CD4-positive, alpha-beta T cell treated with Interleukin-4 for 1 hour (primary cell): ENCODE results near the gene MARCHF3.
"Not testable (repeated sequence)": the region's sequence is repeated elsewhere in the genome, so short reads cannot be mapped to it uniquely, and the experiment has no call there.

Source experiments
- DNase-seq, 2 donors: peaks; one replicate each; pipeline ENCODE4 v3.0.0-alpha.2; 2020 to 2022

The MARCHF3 gene

DNA sequence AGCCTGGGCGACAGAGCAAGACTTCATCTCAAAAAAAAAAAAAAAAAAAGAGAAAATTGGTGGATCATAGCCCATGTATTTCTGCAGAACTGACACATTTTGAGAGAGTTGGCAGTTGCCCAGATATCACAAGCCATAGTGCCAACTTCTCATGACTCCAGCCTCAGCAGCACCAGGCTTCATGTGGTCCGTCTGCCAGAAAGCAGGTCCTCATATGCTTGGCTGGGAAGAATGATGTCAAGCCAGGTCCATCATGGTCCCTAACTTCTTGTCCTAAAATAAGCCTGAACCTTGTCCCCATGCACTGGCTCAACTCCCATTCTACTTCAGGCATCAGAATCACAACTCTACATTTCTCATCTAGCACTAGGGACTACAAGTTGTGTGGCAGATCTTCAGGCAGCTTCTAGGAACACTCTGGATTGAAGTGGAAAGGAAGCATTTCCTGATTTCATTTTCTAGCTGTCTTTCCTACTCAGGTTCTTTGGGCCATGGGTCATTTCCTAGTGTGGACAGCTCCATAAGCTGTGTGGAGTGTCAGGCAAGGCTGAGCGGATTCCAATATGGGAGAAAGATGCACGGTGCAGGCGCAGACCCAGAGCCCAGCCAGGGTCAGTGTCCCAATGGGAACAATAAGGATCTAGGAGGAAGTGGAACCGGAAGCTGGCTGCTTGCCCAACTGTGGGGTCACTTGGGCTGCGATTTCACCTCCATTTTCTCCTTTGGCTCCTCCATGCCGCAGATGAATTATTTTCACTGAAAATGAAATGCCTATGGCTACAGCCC lies 163.3 kb downstream of the MARCHF3 start:
- no peak for DNase-seq

DNA sequence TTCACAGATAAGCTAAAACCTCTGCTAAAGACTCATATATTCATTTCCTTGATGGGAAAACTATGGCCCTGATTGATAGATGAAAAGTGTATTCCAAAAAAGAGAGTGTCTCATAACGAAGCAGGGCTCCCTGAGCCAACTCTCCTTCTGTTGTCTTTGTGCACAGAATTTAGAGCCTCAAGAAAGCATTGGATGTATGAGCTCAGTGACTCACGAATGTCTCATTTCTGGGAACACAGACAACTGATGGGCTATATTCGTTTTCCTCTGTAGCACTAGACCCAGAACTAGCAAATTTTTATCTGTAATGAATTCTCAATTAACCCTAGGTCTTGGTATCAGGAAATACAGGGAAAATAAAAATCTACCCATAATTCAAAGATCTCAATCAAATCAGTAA lies 165.1 kb downstream of the MARCHF3 start:
- no peak for DNase-seq

DNA sequence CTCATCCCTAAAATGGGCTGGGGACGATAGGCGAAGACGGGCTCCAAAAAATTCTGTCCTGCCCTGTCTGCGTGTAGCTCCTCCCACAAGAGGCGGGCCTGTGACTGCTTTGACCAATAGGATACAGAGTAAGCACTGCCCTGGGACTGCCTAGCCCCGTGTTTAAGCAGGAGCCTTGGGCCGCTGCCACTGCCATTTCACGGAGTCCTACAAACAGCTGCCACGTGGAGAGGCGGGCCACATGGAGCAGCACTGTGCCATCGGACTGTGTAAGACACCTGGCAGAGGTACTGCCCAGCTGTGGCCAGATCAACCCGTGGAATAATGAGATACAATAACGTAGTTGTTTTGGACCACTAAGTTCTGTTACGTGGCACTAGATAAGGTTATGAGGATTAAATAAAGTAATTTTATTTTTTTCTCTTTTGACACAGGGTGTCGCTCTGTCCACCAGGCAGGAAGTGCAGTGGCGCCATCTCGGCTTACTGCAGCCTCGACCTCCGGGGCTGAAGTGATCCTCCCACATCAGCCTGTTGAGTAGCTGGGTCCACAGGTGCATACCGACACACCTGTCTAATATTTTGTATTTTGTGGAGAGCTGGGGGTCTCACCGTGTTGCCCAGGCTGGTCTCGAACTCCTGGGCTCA lies 166.2 kb downstream of the MARCHF3 start:
- DNase-seq, result no peak

DNA sequence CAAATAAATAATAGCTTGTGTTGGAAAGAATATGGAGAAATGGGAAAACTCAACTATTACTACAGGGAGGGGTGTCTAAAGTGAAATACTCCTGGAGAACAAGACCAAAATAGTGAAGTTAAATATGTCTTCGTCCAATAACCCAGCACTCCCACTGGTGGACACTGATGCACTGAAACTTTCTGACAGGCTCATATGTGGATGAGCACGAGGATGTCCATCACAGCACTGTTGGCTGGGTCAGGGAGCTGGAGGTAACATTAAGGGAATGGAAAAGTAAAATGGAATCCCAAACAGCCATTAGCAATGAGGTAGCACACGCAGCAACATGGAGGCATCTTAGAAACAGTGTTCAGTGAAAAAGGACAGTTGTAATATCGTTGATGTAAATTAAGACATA lies 167.0 kb downstream of the MARCHF3 start:
- no peak for DNase-seq

DNA sequence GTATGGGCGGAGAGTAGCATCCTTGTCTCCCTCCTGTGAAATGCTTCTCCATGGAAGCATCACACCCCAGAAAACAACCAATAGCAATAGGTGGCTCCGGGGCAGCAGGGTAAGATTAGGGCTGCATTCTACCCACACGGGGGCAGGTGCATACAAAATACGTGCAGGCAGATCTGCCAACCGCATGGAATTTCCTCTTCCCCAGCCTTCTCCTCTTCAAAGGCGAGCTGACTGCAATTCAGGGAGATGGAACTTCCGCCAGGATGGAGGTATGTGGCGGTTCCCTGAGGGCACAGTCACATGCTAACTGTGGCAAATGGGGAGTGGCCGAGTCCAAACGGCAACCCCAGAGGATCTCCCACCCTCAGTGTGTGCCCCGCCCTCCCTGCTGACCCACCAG lies 171.9 kb downstream of the MARCHF3 start:
- no peak for DNase-seq

DNA sequence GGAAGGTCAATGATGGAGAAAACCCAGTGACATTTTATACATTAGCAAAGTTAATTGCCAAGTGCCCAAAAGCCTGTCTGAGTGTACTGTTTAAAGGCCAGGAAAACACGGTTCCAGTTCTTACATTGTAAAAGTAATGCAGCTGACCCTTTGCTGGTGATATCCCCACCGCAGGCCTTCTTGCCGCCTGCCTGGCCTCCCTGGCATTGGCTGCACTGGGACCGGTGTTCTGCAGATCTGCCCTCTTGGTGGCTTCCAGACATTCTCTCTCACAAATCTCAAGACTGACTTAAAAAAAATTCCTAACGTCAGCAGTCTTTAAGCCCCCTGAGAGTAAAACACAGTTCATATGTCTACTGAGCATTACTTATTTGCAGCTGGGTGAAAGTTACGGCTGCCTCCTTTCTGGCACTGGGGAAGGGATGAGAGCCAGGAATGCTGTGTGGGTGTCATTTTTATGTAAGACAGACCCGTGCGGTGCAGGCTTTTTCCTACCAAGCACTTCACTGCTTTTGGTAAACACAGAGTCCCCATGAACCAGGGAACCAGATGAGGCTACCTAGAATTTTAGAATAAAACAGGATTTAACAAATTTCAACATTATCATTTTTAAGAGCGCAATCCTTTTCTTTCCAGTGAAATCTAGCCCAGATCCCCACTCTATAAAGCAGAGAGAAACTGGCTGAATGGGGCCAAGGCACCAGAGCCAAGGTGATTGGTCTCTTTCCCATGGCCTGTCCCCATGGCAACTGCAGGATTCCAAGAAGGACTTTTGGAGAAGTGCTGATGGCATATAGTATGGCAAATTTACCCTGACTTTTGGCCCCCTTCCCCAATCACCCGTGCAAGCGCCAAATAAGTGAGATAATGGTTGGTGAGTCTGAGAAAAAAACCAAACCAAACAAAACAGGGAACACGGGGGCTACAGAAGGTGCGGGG lies 172.6 kb downstream of the MARCHF3 start:
- no peak for DNase-seq

DNA sequence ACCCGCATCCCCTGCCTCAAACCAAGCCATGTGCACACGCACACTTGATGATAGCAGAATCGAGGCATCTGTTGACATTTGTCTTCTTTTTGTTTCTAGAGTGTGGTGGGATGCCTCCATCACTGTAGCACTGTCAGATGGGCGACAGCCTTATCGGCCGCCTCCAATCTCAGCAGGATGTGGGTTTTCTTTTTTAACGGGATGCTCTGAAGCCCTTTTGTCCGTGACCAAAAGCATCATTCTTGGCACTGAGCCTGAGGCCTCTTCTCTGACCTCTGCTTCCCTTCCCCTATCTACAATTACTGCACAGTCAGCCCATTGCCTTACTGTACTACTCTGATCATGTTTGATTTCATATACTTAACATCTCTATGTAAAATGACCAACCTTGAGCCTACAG lies 175.1 kb downstream of the MARCHF3 start:
- DNase-seq, result no peak

DNA sequence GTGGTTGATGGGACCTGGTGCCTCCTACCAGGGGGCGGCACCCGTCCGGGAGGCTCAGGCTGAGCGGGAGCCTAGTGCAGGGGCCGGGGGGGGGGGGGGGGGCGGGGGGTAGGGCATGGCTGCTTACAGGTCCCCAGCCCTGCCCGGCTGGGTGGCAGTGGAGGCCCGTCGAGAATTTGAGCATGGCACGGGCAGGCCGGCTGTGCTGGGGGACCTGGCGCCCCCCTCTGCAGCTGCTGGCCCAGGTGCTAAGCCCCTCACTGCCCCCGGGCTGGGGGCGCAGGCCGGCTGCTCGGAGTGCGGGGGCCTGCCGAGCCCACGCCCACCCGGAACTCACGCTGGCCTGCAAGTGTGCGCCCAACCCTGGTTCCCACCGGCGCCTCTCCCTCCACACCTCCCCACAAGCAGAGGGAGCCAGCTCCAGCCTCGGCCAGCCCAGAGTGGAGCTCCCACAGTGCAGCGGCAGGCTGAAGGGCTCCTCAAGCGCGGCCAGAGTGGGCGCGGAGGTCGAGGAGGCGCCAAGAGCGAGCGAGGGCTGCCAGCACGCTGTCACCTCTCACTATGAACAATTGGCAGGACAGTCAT lies 175.7 kb downstream of the MARCHF3 start:
- DNase-seq, result no peak

DNA sequence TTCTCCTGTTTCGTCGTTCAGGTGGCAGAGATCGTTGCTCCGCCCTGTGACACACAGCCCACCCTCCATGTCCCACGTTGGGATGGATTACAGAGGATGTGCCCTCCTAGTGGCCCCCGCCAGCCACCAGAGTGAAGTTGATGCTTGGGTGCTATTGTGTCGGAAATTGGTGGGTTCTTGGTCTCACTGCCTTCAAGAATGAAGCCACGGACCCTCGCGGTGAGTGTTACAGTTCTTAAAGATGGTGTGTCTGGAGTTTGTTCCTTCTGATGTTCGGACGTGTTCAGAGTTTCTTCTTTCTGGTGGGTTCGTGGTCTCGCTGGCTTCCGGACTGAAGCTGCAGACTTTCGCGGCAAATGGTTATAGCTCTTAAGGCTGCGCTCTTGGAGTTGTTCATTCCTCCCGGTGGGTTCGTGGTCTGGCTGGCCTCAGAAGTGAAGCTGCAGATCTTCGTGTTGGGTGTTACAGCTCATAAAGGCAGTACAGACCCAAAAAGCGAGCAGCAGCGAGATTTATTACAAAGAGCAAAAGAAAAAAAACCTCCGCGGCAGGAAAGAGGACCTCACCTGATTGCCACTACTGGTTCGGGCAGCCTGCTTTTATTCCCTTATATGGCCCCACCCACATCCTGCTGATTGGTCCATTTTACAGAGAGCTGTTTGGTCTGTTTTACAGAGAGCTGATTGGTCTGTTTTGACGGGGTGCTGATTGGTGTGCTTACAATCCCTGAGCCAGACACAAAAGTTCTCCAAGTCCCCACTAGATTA lies 176.6 kb downstream of the MARCHF3 start:
- DNase-seq, result peak; percentile 57 to 75

DNA sequence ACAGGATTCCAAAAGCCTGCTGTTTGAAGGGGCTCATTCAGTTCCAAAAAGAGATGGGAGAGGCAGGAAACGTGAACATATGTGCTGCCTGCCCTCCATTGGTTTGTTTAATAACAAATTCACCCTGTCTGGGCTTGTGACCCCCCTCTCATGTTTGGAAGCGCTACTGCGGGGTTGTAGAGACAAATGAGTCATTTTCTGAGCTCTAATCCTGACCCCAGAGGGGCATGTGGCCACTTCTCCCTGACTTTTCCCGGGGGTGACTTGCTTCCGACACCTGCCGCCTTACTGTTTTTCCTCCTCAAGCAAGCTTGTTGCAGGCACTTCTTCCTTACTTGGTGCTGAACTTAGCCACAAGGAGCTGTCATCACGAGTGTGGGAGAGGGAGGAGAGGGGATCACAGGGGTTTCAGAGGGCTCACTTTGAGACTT lies 177.5 kb downstream of the MARCHF3 start:
- DNase-seq, result no peak

DNA sequence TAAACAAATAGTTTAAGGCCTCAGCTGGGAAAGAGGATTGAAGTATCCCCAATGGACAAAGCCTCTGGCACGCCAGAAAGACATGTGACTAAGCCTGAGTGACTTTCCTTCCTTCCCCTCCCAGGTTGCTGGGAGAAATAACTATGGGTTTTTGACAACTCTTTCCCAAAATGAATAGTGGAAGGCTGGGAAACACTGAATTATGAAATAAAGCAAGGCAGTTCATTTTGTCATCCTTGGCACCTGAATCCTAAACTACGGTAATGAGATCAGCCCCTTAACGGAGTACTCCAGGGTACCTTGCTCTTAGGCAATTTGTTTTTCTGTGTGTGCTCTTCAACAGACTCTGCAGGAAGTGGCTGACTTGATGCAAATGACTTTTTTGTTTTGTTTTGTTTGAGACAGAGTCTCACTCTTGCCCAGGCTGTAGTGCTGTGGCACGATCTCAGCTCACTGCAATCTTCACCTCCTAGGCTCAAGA lies 178.2 kb downstream of the MARCHF3 start:
- peak; percentile 27 to 51 for DNase-seq

DNA sequence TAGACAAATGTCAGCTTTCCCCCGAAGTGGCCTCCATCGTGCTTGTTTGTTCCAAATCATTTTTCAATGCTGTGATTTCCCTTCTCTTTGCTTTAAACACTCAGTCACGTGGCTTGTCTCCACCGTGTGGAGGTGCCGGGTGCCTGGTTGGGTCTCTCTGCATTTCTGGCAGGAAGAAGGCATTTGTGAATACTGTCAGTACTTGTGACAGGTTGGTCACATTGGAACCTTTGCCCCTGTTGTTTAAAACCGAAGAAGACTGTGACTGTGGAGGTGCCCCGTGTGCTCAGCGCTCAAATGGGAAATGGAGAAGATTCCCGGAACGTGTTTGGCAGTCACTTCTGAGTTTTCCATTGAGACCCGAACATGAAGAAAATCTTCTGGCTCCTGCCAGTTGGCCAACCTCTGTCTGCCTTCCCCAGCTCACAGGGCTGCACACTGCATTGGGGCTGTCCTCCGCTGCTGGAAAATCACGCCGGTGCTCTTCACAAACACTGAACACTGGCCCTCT lies 178.8 kb downstream of the MARCHF3 start:
- peak in 1 of 2 donors; percentile 35 for DNase-seq

DNA sequence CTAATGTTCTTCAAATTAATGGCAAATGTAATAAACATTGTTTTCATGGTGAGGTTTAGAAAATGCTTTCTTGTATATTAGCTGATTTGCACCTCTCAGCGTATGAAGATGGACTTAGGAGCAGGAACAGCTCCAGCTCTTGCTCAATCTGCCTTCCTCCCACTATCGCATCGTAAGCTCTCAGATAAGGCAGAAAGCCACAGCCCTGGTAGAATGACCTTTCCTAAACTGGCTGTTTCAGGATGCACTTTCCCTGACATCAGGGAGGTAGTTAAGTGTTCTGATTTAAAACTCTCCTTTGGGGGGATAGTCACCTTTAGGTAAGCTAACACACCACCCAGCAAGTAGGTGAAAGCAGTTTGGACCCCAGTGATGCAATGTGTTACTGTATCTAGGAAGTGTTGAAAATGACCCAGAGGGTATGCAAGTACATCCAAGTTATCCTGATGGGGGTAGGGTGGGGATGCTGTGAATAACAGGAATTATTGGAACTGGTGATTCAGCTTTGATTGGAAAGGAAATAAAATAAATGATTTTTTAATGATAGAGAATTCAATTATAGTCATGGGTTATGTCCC lies 181.2 kb downstream of the MARCHF3 start:
- no peak for DNase-seq

DNA sequence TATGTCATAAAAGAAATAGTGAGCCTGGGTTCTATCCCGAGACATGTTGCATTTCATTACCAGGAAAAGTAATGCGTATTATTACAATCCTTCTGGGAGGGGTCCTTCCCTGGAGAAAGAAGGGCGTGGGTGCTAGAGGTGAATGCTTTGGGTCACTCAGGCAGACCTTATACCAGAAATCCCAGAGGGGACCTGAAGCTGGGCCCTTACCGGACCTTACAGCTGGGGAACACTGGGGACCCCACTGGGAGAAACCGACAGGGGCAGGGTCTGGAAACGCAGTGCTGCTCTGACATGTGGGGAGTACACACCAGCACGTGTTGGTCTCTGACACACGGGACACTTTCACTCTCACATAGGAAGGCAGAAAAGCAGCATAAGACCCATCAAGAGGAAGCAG lies 182.1 kb downstream of the MARCHF3 start:
- no peak for DNase-seq

DNA sequence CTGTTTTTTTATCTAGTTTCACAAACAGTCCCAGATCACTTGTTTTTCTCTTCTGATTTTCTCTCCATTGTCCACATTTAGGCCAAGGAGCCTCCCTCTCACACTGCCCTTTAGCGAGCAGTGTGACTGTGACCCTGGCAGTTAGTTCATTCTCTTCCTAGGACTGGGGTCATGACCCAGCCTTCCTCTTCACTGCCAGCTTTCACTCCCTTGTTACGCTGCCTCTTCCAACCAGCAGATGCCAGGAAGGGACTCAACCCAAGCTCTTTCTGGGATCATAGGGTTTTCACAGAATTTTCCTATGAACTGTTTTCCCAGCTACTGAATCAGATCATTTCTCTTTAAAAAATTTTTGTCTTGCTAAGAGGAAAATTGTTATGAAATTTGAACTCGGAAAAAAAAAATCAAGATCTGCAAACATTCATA lies 182.5 kb downstream of the MARCHF3 start:
- no peak for DNase-seq

DNA sequence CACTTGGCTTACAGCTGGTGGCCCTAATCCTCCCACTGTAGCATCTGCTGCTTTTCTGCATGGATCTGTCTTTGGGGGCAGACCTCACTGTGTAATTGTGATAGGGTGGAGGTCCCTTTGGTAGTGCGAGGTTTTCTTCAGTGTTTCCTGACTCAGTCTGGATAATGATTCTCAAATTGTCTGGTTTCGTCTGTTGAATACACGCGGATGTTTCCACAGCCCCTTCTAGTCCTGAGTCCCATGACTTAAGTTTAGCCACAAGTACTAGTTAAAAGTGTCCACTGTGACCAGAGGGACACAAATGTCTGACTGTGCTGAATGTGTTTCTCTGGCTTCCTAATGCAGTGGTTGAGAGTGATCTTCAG lies 182.9 kb downstream of the MARCHF3 start:
- no peak for DNase-seq

DNA sequence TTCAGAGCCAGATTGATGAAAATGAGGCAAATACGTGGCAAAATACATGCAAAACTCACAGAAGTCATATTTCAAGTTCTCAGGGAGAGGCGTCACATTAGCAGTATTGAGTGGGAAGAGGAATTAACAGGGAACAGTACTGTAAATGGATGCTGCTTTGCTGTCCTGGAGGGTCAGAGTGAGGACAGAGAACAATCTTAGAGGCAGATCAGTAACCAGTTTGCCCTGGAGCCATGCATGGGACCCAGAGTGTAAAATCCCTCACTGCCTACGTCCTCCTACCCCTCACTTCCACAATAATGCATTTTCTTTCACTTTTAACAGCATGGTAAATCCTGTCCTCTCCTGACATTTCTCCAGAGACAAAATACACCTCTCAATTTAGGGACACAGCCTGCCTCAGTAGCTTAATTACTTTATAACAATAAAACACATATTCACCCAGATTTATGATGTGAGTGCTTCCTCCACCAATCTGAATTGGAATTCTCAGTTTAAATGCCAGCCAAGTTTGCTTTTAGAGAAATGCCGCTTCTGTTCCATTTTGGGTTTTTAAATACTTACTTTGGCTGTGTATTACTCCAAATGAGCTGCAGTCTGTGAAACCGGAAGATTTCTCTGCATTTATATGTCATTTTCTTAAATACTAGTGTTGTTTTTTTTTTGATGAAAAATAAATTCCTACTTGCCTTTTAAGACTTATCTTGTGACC lies 183.5 kb downstream of the MARCHF3 start:
- no peak for DNase-seq

DNA sequence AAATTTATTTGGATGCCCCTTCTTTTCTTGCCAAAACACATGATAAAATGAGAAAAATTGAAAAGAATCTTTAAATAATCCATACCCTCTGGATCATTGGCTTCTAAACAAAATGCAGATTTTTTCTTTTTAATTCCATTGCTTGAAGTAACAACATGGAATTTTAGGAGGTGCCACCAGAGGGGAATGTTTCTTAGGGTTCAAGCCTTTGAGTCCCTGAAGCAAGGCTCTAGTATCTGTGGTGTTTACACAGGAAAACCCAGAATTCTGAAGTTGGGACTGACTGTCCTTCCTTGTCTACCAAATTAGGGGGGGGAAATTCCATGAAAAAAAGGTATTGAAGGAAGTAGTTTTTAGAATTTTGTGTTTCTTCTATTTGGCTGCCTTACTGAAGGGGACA lies 184.0 kb downstream of the MARCHF3 start:
- DNase-seq, result no peak

DNA sequence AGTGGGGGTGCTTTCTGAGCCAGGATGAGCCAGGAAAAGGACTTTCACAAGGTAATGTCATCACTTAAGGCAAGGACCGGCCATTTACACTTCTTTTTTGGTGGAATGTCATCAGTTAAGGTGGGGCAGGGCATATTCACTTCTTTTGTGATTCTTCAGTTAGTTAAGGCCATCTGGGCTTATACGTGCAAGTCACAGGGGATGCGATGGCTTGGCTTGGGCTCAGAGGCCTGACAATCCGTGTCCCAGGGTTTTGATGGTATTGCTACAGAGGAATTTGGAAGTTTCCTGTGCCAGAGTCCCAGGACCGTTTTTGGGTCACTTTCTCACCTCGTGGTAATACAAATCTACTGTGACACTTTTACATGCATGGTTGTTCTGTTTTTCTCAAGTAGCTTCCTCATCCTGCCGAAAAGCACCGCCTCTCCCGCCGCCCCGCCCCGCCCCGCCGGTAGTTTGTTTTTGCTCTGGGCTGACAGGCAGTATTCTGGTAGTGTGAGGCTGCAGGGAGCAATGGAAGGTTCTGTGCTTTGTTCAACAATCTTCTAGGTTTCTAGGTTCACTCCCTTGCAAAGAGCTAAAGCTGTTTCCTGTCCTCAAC lies 184.8 kb downstream of the MARCHF3 start:
- peak; percentile 53 to 58 for DNase-seq

DNA sequence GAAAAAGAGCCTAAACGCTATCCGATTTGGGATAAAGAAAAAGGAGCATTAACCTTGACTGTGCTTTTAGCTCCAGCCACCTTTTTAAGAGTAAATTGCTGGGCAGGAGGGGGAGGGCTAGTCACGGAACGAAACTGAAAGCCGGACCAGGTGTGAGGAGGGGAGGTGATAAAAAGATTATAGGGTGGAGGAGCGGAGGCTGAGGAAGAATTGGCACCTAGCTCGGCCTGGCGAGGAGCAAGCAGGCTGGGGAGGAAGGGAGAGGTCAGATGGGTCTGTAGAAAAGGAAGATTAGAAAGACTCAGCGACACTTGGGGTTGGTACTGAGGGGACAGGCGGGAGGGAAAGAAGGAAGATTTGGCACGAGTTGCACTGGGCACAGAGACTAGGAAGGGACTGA lies 187.0 kb downstream of the MARCHF3 start:
- not testable (repeated sequence) for DNase-seq
